Motor neuron (in vitro differentiated cells): ENCODE measurements around the gene IL18RAP. TPM values are rescaled to one million over a fixed set of nuclear protein-coding genes. Genes with fewer than 3 reads are reported as not detected.

Experiments
- ATAC-seq, 8 experiments: fragments of 200-7000 bp; cut with Tn5 transposase; replicated peaks in 6 of 8; 2 replicates each; pipeline ENCODE4 v1.8.0; 2021; ENCODE audit warnings: mild to moderate bottlenecking in 8 of 8, moderate library complexity in 8 of 8
- H3K27ac ChIP-seq, 2 donors: fragments of 250-450 bp; sonication (Bioruptor Pico); 2 replicates each; pipeline ENCODE4 v1.9.0; 2021; ENCODE audit warnings: antibody characterized with exemption in 2 of 2, mild to moderate bottlenecking in 2 of 2, moderate library complexity in 1 of 2
- H3K4me1 ChIP-seq, 2 donors: fragments of 250-450 bp; sonication (Bioruptor Pico); replicated peaks in 1 of 2; 2 replicates each; pipeline ENCODE4 v1.6.1; 2021; ENCODE audit warnings: antibody characterized with exemption in 2 of 2, mild to moderate bottlenecking in 2 of 2, moderate library complexity in 1 of 2
- H3K4me3 ChIP-seq, 5 donors: fragments of 250-450 bp; sonication (Bioruptor Pico); 2 replicates each; pipeline ENCODE4 v1.9.0; 2021; ENCODE audit warnings: antibody characterized with exemption in 5 of 5, mild to moderate bottlenecking in 5 of 5, moderate library complexity in 4 of 5
- WGBS, 10 experiments: fragments of 450-650 bp; shearing (Covaris generic); methylation state at CpG; one replicate each; pipeline ENCODE4 v1.0.0; 2022; 5-methylcytosine and 5-hydroxymethylcytosine counted together
- in situ Hi-C, 9 experiments: fragments of 400-800 bp; cut with MboI; loops; one replicate each; pipeline ENCODE4 v1.15.0; 2021; ENCODE audit warnings: low sequenced_read_pairs in 9 of 9, low pct_unique_long_range_greater_than_20kb in 2 of 9; ENCODE audit not compliant: unreplicated experiment in 9 of 9
- total RNA-seq, 8 experiments: library from RNA; unstranded; fragments of 300-600 nt; gene quantifications; 2 replicates each; pipeline versions ENCODE4 v1.2.3 to v1.2.4, GENCODE V29; 2022

The IL18RAP gene
- total RNA-seq, 8 experiments from 2014 or later: 0.20 to 3.6 (median 1.9) TPM; not detected in 4

- Histone ChIP-seq H3K27ac (no peak overlapping the region), H3K4me3 (no peak overlapping the region), H3K4me1 (no peaks in the 10 kb centered on the region)
- in situ Hi-C loops: loop anchor here in 4 of 9 experiments (10.0 to 25.0 kb wide), 3 partner anchors 138 to 238 kb away; partner anchors contain the start of gene SLC9A2 (in 4 of the 4)
- ATAC-seq: no peak
These were observed 51.8 kb downstream of the IL18RAP start for GRCh38 chr2:102474785-102475184.

- ATAC-seq: no peak
- Histone ChIP-seq H3K4me3 (no peak overlapping the region), H3K27ac (no peak overlapping the region), H3K4me1 (no peaks in the 10 kb centered on the region)
- 60 to 100% (median 93%) methylated on average over 1 to 7 of the region's 36 CpGs; no CpG with 5 or more reads in 3 of the 10 experiments for WGBS, 10 experiments
- in situ Hi-C loops: loop anchor here in 2 of 9 experiments (10.0 to 25.0 kb wide), 2 partner anchors 136 to 233 kb away; partner anchors contain the start of gene SLC9A2 (in 1 of the 2)
These were observed 55.9 kb downstream of the IL18RAP start for GRCh38 chr2:102478686-102479470.

- 4 to 97% (median 78%) methylated on average over 3 to 10 of the region's 11 CpGs for WGBS, 10 experiments
- no peak overlapping the region for H3K4me3 ChIP-seq
- H3K27ac ChIP-seq: no peak overlapping the region
- peak in 3 of 8 experiments; percentile 73 to 90 (median 83) for ATAC-seq
- in situ Hi-C loops: loop anchor here in 1 of 9 experiments (25.0 kb wide), 1 partner anchor 232 kb away; no protein-coding TSS in a partner anchor
- no peaks in the 10 kb centered on the region for H3K4me1 ChIP-seq
These were observed 57.6 kb downstream of the IL18RAP start for GRCh38 chr2:102480285-102481195.

GRCh38 chr2:102481931-102482330 lies 59.0 kb downstream of the IL18RAP start:
- Histone ChIP-seq H3K4me1 (no peaks in the 10 kb centered on the region), H3K27ac (no peak overlapping the region), H3K4me3 (no peak overlapping the region)
- in situ Hi-C loops: loop anchor here in 1 of 9 experiments (25.0 kb wide), 1 partner anchor 230 kb away; no protein-coding TSS in a partner anchor
- ATAC-seq: peak in 1 of 8 experiments; percentile 8
- WGBS, 10 experiments: 8 to 79% (median 74%) methylated on average over 2 to 7 of the region's 7 CpGs; no CpG with 5 or more reads in 2 of the 10 experiments

GRCh38 chr2:102483086-102483485 lies 60.1 kb downstream of the IL18RAP start:
- H3K4me3 ChIP-seq: no peak overlapping the region
- no peak overlapping the region for H3K27ac ChIP-seq
- ATAC-seq: no peak
- in situ Hi-C loops: loop anchor here in 1 of 9 experiments (25.0 kb wide), 1 partner anchor 229 kb away; no protein-coding TSS in a partner anchor
- H3K4me1 ChIP-seq: no peaks in the 10 kb centered on the region
- 55 to 100% (median 92%) methylated on average over 1 to 6 of the region's 6 CpGs; no CpG with 5 or more reads in 2 of the 10 experiments for WGBS, 10 experiments

- H3K4me3 ChIP-seq: no peak overlapping the region
- WGBS, 10 experiments: 38 to 100% (median 83%) methylated on average over 1 to 6 of the region's 6 CpGs; no CpG with 5 or more reads in 3 of the 10 experiments
- ATAC-seq: peak in 2 of 8 experiments; percentile 17 to 21
These were observed 61.5 kb downstream of the IL18RAP start for GRCh38 chr2:102484310-102485061.

GRCh38 chr2:102485147-102485785 lies 62.3 kb downstream of the IL18RAP start:
- Histone ChIP-seq H3K4me3 (no peak overlapping the region), H3K27ac (peak overlapping the region in 1 of 2 donors; percentile 42), H3K4me1 (no peaks in the 10 kb centered on the region)
- in situ Hi-C loops: loop anchor here in 1 of 9 experiments (25.0 kb wide), 1 partner anchor 227 kb away; no protein-coding TSS in a partner anchor
- peak in 4 of 8 experiments; percentile 39 to 93 (median 92) for ATAC-seq
- WGBS, 10 experiments: 42 to 90% (median 80%) methylated on average over 1 to 4 of the region's 5 CpGs; no CpG with 5 or more reads in 4 of the 10 experiments

More at GRCh38 chr2:102484310-102485061, 61.5 kb downstream of the IL18RAP start:
- H3K27ac ChIP-seq: no peak overlapping the region
- in situ Hi-C loops: loop anchor here in 1 of 9 experiments (25.0 kb wide), 1 partner anchor 228 kb away; no protein-coding TSS in a partner anchor
- H3K4me1 ChIP-seq: no peaks in the 10 kb centered on the region

GRCh38 chr2:102486941-102487702 lies 64.2 kb downstream of the IL18RAP start:
- Histone ChIP-seq H3K4me1 (no peaks in the 10 kb centered on the region), H3K4me3 (no peak overlapping the region), H3K27ac (no peak overlapping the region)
- in situ Hi-C loops: loop anchor here in 1 of 9 experiments (25.0 kb wide), 1 partner anchor 225 kb away; no protein-coding TSS in a partner anchor
- ATAC-seq: peak in 3 of 8 experiments; percentile 24 to 48 (median 33)
- 40 to 80% methylated on average over 1 of the region's 1 CpG; no CpG with 5 or more reads in 8 of the 10 experiments for WGBS, 10 experiments

GRCh38 chr2:102487761-102488462 lies 65.0 kb downstream of the IL18RAP start:
- ATAC-seq: peak in 3 of 8 experiments; percentile 73 to 89 (median 85)
- in situ Hi-C loops: loop anchor here in 1 of 9 experiments (25.0 kb wide), 1 partner anchor 224 kb away; no protein-coding TSS in a partner anchor
- Histone ChIP-seq H3K4me3 (no peak overlapping the region), H3K27ac (no peak overlapping the region), H3K4me1 (no peaks in the 10 kb centered on the region)
- WGBS, 10 experiments: 12 to 100% (median 73%) methylated on average over 1 to 8 of the region's 8 CpGs

- WGBS, 10 experiments: 0 to 100% (median 70%) methylated on average over 1 of the region's 1 CpG; no CpG with 5 or more reads in 3 of the 10 experiments
- no peak for ATAC-seq
- Histone ChIP-seq H3K27ac (no peak overlapping the region), H3K4me3 (no peak overlapping the region), H3K4me1 (no peaks in the 10 kb centered on the region)
- in situ Hi-C loops: loop anchor here in 1 of 9 experiments (25.0 kb wide), 1 partner anchor 223 kb away; no protein-coding TSS in a partner anchor
These were observed 66.7 kb downstream of the IL18RAP start for GRCh38 chr2:102489646-102490045.
